ENCODE data around the gene NDUFS7. TPM values are rescaled to one million over a fixed set of nuclear protein-coding genes. Genes with fewer than 3 reads are reported as not detected.

NDUFS7 gene
- total and polyA plus RNA-seq, 9 of the 15 experiments (the other 6 are each of a cell fraction or from before 2014, with no cell fraction given): 6.0 to 271 (median 60.6) TPM

GRCh38 chr19:1387684-1388636 is 4.3 kb downstream of the NDUFS7 start (continued):
- TF ChIP-seq POLR2G (IDR thresholded peaks at IDR 0.05; ENCODE audit: low read depth, low read length) (peak; percentile 42; the same call in 1 of the 2 replicates), LCOR (CRISPR knock-in tag; IDR thresholded peaks at IDR 0.05) (no peak), ZNF431 (CRISPR knock-in tag; IDR thresholded peaks at IDR 0.05) (no peak), RBFOX2 (IDR thresholded peaks at IDR 0.05; ENCODE audit: low read depth, low read length) (peak; percentile 27; the same call in 1 of the 2 replicates)

DNA sequence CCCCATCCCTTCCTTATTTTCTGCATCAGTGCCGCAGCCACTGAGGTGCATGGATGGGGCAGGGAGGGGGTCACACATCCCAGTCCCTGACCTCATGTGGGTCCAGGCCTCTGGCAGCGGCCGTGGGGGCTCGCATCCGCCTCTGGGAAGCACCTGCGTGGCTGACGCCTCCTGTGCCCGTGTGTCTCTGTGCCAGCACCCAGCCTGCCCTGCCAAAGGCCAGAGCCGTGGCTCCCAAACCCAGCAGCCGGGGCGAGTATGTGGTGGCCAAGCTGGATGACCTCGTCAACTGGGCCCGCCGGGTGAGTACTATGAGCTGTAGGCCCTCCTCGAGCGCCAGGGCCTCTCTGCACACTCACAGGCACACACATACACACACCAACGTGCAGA is 4.9 kb downstream of the NDUFS7 start:
- ChIA-PET CTCF (ENCODE audit: low intra/inter-chr PET ratio) (no interaction called here), POLR2A (interaction anchor here (0.5 to 0.6 kb wide), 2 partner anchors 105 to 115 kb away, joined by 3 read pairs; no protein-coding TSS in a partner anchor)
- Histone ChIP-seq H3K9me3 (replicated peaks; ENCODE audit: control insufficient read depth, insufficient read depth, low read depth, low read length) (no peaks in the 10 kb centered on the region), H3K27me3 (ENCODE audit: control insufficient read depth in 2 of 2, insufficient read depth in 2 of 2, low read length in 2 of 2) (no peaks in the 10 kb centered on the region), H3K4me2 (ENCODE audit: insufficient read depth, low read length) (no peak overlapping the region; the same call in 1 of the 2 replicates), H3K79me2 (ENCODE audit: control insufficient read depth, insufficient read depth, low read length) (peaks cover 45% of the 10 kb centered on the region), H4K20me1 (replicated peaks; ENCODE audit: control insufficient read depth, insufficient read depth, low read length) (peaks cover 6% of the 10 kb centered on the region), H3K9me1 (ENCODE audit: control insufficient read depth, insufficient read depth, low read length) (no peaks in the 10 kb centered on the region), H2AFZ (ENCODE audit: low read depth, low read length) (no peak overlapping the region), H3K4me3 (no peak overlapping the region), H3K4me1 (replicated peaks in 1 of 2; ENCODE audit: control insufficient read depth in 2 of 2, insufficient read depth in 2 of 2, low read length in 2 of 2) (peaks cover 0 to 59% of the 10 kb centered on the region in 2 experiments; a peak in 2 of 5 replicates), H3K27ac (ENCODE audit: extremely low read depth, low read depth, low read length) (no peak overlapping the region), H3K36me3 (ENCODE audit: control insufficient read depth, insufficient read depth, low read length) (peaks cover 75% of the 10 kb centered on the region; the same call in 2 of the 3 replicates), H3K9ac (ENCODE audit: insufficient read depth in 1 of 2, low read depth in 2 of 2, low read length in 2 of 2) (no peak overlapping the region)
- in situ Hi-C loops (cut with MboI) (no loop called here), intact Hi-C loops (cut with micrococcal nuclease) (no loop called here)
- 100% methylated on average over 12 of the region's 17 CpGs for WGBS (ENCODE audit: insufficient coverage, low coverage, missing lambda C conversion rate)
- TF ChIP-seq PCBP1 (IDR thresholded peaks at IDR 0.05; ENCODE audit: low read depth, low read length, poor library complexity, severe bottlenecking) (peak; percentile 10), POLR2G (IDR thresholded peaks at IDR 0.05; ENCODE audit: low read depth, low read length) (peak; percentile 64), RBFOX2 (IDR thresholded peaks at IDR 0.05; ENCODE audit: low read depth, low read length) (0 out of 2 replicates have a peak, but pooled peaks have one; percentile 28), HNRNPL (IDR thresholded peaks at IDR 0.05; ENCODE audit: low read depth, low read length) (0 out of 2 replicates have a peak, but pooled peaks have one; percentile 29), RFX7 (CRISPR knock-in tag; IDR thresholded peaks at IDR 0.05) (no peak), EP400 (IDR thresholded peaks at IDR 0.05) (no peak)
- DNase-seq (ENCODE audit: extremely low read depth in 1 of 4, low spot score in 3 of 4) (no peak), FAIRE-seq (no peak), ATAC-seq (no peak)
- no TSS peak for BruUV-seq (replicated peaks)
